GM21515 (cell line): ENCODE data around the gene TMEM266.
"Not testable (repeated sequence)": the region's sequence is repeated elsewhere in the genome, so short reads cannot be mapped to it uniquely, and the experiment has no call there.

Source experiments
- ATAC-seq: cut with Tn5 transposase; IDR thresholded peaks from one replicate; pipeline ENCODE4 v1.9.1; 2021; ENCODE audit not compliant: unreplicated experiment

The TMEM266 gene

GRCh38 chr15:76059320-76060117, at the start of gene TMEM266:
Gene TMEM266 (plus strand): TSS chr15:76059985. CDS start chr15:76134264, 74,279 bp downstream.
- ATAC-seq = no peak

GRCh38 chr15:76010613-76011012, 49.2 kb upstream of the TMEM266 start:
- ATAC-seq = no peak

- ATAC-seq = no peak
Observed at GRCh38 chr15:76011627-76012551, 47.9 kb upstream of the TMEM266 start, which contains the start of gene NRG4. Gene NRG4 (minus strand): TSS chr15:76012424. CDS start chr15:76011230, 1,194 bp downstream.

- not testable (repeated sequence) for ATAC-seq
Observed at GRCh38 chr15:76013470-76013869, 46.3 kb upstream of the TMEM266 start.

GRCh38 chr15:76024021-76024768, 35.6 kb upstream of the TMEM266 start:
- no peak for ATAC-seq

- ATAC-seq = no peak
Observed at GRCh38 chr15:76032046-76032445, 27.7 kb upstream of the TMEM266 start.

GRCh38 chr15:76033438-76033837, 26.3 kb upstream of the TMEM266 start:
- no peak for ATAC-seq

GRCh38 chr15:76034111-76034510, 25.7 kb upstream of the TMEM266 start:
- ATAC-seq = no peak

GRCh38 chr15:76035593-76035992, 24.2 kb upstream of the TMEM266 start:
- ATAC-seq = no peak

- ATAC-seq = no peak
Observed at GRCh38 chr15:76038512-76038911, 21.3 kb upstream of the TMEM266 start.

GRCh38 chr15:76054201-76054600, 5.6 kb upstream of the TMEM266 start:
- not testable (repeated sequence) for ATAC-seq

GRCh38 chr15:76056931-76057330, 2.9 kb upstream of the TMEM266 start:
- ATAC-seq = no peak

GRCh38 chr15:76057332-76058000, 2.3 kb upstream of the TMEM266 start:
- no peak for ATAC-seq

- ATAC-seq = no peak
Observed at GRCh38 chr15:76058714-76059319, 968 bp upstream of the TMEM266 start.

- no peak for ATAC-seq
Observed at GRCh38 chr15:76060118-76060989, 569 bp downstream of the TMEM266 start.

GRCh38 chr15:76061700-76062099, 1.9 kb downstream of the TMEM266 start:
- ATAC-seq = no peak

GRCh38 chr15:76062286-76062685, 2.5 kb downstream of the TMEM266 start:
- ATAC-seq = no peak

GRCh38 chr15:76064375-76064774, 4.6 kb downstream of the TMEM266 start:
- no peak for ATAC-seq

GRCh38 chr15:76065245-76065644, 5.5 kb downstream of the TMEM266 start:
- ATAC-seq = no peak
